Stimulated activated CD8-positive, alpha-beta memory T cell treated with anti-CD3 and anti-CD28 coated beads, Interleukin-7, amount 100 ng/mL, for 4 hours (primary cell): ENCODE data around the gene SEPTIN5.
A peak's percentile ranks its signal among the peaks of the same experiment; 100 is the strongest.
"Not testable (repeated sequence)": the region's sequence is repeated elsewhere in the genome, so short reads cannot be mapped to it uniquely, and the experiment has no call there.

Experiments used
- DNase-seq, 2 donors: peaks; one replicate each; pipeline ENCODE4 v3.0.0-alpha.2; 2020; ENCODE audit warnings: low read depth in 2 of 2

Gene SEPTIN5

GRCh38 chr22:19720150-19720827, 6.0 kb downstream of the SEPTIN5 start:
- DNase-seq, result no peak

- no peak for DNase-seq
Measured at GRCh38 chr22:19720999-19721329, 6.7 kb downstream of the SEPTIN5 start.

GRCh38 chr22:19721330-19722177, 7.3 kb downstream of the SEPTIN5 start:
- no peak for DNase-seq

GRCh38 chr22:19722178-19722981, 8.1 kb downstream of the SEPTIN5 start:
- no peak for DNase-seq

GRCh38 chr22:19722982-19723231, 8.6 kb downstream of the SEPTIN5 start:
- no peak for DNase-seq

GRCh38 chr22:19723232-19723982, 9.1 kb downstream of the SEPTIN5 start, which contains the start of gene GP1BB:
TSS of gene GP1BB (plus strand) at chr22:19723539. CDS start at chr22:19723570, 31 bp downstream.
- no peak for DNase-seq

- DNase-seq, result no peak
Measured at GRCh38 chr22:19723983-19724827, 9.9 kb downstream of the SEPTIN5 start.

GRCh38 chr22:19724927-19725661, 10.8 kb downstream of the SEPTIN5 start:
- no peak for DNase-seq

GRCh38 chr22:19726064-19726788, 11.9 kb downstream of the SEPTIN5 start:
- DNase-seq, result not testable (repeated sequence)

- no peak for DNase-seq
Measured at GRCh38 chr22:19727310-19728150, 13.2 kb downstream of the SEPTIN5 start.

GRCh38 chr22:19728271-19728670, 14.0 kb downstream of the SEPTIN5 start:
- no peak for DNase-seq

GRCh38 chr22:19728836-19729235, 14.5 kb downstream of the SEPTIN5 start:
- DNase-seq, result no peak

GRCh38 chr22:19729507-19729906, 15.2 kb downstream of the SEPTIN5 start:
- no peak for DNase-seq

- DNase-seq, result no peak
Measured at GRCh38 chr22:19730198-19730597, 15.9 kb downstream of the SEPTIN5 start.

- peak; percentile 70 to 72 for DNase-seq
Measured at GRCh38 chr22:19730655-19731360, 16.5 kb downstream of the SEPTIN5 start.

GRCh38 chr22:19731361-19732135, 17.2 kb downstream of the SEPTIN5 start:
- no peak for DNase-seq
